Metanephros (tissue), 2 donors: Measurements from ENCODE around the gene NT5C1B. TPM values are rescaled to one million over a fixed set of nuclear protein-coding genes. Genes with fewer than 3 reads are reported as not detected.

Source experiments
- small RNA-seq: library from RNA; depleted of rRNA; stranded (forward); fragments of <200 nt; gene quantifications from one replicate; pipeline ENCODE3, GENCODE V24; 2014; ENCODE audit warnings: low replicate concordance
- total RNA-seq: library from RNA; depleted of rRNA; stranded (reverse); fragments of >200 nt; gene quantifications from one replicate; pipeline ENCODE4 v1.2.3, GENCODE V29; 2014

Gene NT5C1B
- total RNA-seq = not detected

GRCh38 chr2:18589354-18589753 lies at the start of gene NT5C1B:
Gene NT5C1B (minus strand): TSS chr2:18589569. CDS start chr2:18589468, 101 bp downstream.

GRCh38 chr2:18560031-18560796 lies 29.2 kb downstream of the NT5C1B start, which contains the start of gene RDH14:
Gene RDH14 (minus strand): TSS chr2:18560653. CDS start chr2:18560572, 81 bp downstream.

Small RNAs within 50 kb of the gene (small RNA-seq; reads per million reads assigned to genes)
- not detected for gene RNU6-1215P

Other genes starting within 250 kb of the NT5C1B start
- 28.8 TPM for gene RDH14, start 28.9 kb downstream of the NT5C1B start, total RNA-seq